HUES64 (cell line): Measurements from ENCODE around the gene ZBTB42.

ENCODE experiments used
- H3K27ac ChIP-seq: 2 replicates; pipeline ENCODE4 v1.7.0; 2013; ENCODE audit warnings: low read depth, low read length, inconsistent platforms
- H3K27me3 ChIP-seq: 2 replicates; pipeline ENCODE4 v1.6.1; 2013; ENCODE audit warnings: mild to moderate bottlenecking, low read length; ENCODE audit not compliant: insufficient read depth
- H3K36me3 ChIP-seq: 2 replicates; pipeline ENCODE4 v1.6.1; 2013; ENCODE audit warnings: mild to moderate bottlenecking, low read length; ENCODE audit not compliant: insufficient read depth
- H3K4me1 ChIP-seq: 2 replicates; pipeline ENCODE4 v1.6.1; 2013; ENCODE audit warnings: mild to moderate bottlenecking, low read length, moderate library complexity; ENCODE audit not compliant: insufficient read depth
- H3K4me3 ChIP-seq: 2 replicates; pipeline ENCODE4 v1.5.1; 2013; ENCODE audit warnings: mild to moderate bottlenecking, low read length, moderate library complexity
- H3K9ac ChIP-seq: 2 replicates; pipeline ENCODE4 v1.6.1; 2013; ENCODE audit warnings: mild to moderate bottlenecking, low read depth, low read length
- H3K9me3 ChIP-seq: 2 replicates; pipeline ENCODE4 v1.6.1; 2013; ENCODE audit warnings: low read depth, low read length; ENCODE audit not compliant: insufficient read depth
- WGBS: fragments of 150-250, 120-280 bp; methylation state at CpG from one replicate; pipeline ENCODE4 v1.1.7; 2013; ENCODE audit warnings: missing lambda C conversion rate; 5-methylcytosine and 5-hydroxymethylcytosine counted together

Gene ZBTB42

GRCh38 chr14:104784846-104785707 lies 15.8 kb upstream of the ZBTB42 start:
- Histone ChIP-seq H3K27me3 (no peaks in the 10 kb centered on the region), H3K4me3 (no peak overlapping the region), H3K9ac (peak overlapping the region; percentile 20; the same call in 1 of the 2 replicates), H3K36me3 (peaks cover 16% of the 10 kb centered on the region), H3K27ac (no peak overlapping the region), H3K4me1 (no peaks in the 10 kb centered on the region), H3K9me3 (no peaks in the 10 kb centered on the region)
- WGBS: 95% methylated on average over 36 of the region's 36 CpGs

- Histone ChIP-seq H3K27ac (no peak overlapping the region), H3K4me1 (no peaks in the 10 kb centered on the region), H3K9me3 (no peaks in the 10 kb centered on the region), H3K9ac (0 out of 2 replicates have a peak overlapping the region, but pooled peaks have one; percentile 20), H3K36me3 (peaks cover 21% of the 10 kb centered on the region), H3K4me3 (no peak overlapping the region), H3K27me3 (no peaks in the 10 kb centered on the region)
- 96% methylated on average over 13 of the region's 13 CpGs for WGBS
Measured at GRCh38 chr14:104785708-104786080, 15.2 kb upstream of the ZBTB42 start.

- H3K4me3 ChIP-seq: no peak overlapping the region
- H3K27ac ChIP-seq: no peak overlapping the region
- H3K4me1 ChIP-seq: no peaks in the 10 kb centered on the region
- H3K9ac ChIP-seq: no peak overlapping the region
- no peaks in the 10 kb centered on the region for H3K9me3 ChIP-seq
- H3K27me3 ChIP-seq: no peaks in the 10 kb centered on the region
- WGBS: 93% methylated on average over 12 of the region's 14 CpGs
- peaks cover 25% of the 10 kb centered on the region for H3K36me3 ChIP-seq
Measured at GRCh38 chr14:104786091-104786586, 14.8 kb upstream of the ZBTB42 start.

- Histone ChIP-seq H3K4me1 (no peaks in the 10 kb centered on the region), H3K27me3 (no peaks in the 10 kb centered on the region), H3K4me3 (no peak overlapping the region), H3K9ac (no peak overlapping the region), H3K9me3 (no peaks in the 10 kb centered on the region), H3K36me3 (peaks cover 34% of the 10 kb centered on the region), H3K27ac (no peak overlapping the region)
- WGBS: 95% methylated on average over 30 of the region's 30 CpGs
Measured at GRCh38 chr14:104786726-104787675, 13.9 kb upstream of the ZBTB42 start.

GRCh38 chr14:104787736-104788135 lies 13.2 kb upstream of the ZBTB42 start:
- no peak overlapping the region for H3K27ac ChIP-seq
- no peaks in the 10 kb centered on the region for H3K9me3 ChIP-seq
- no peak overlapping the region for H3K4me3 ChIP-seq
- H3K9ac ChIP-seq: no peak overlapping the region
- H3K4me1 ChIP-seq: no peaks in the 10 kb centered on the region
- H3K27me3 ChIP-seq: no peaks in the 10 kb centered on the region
- peaks cover 38% of the 10 kb centered on the region for H3K36me3 ChIP-seq
- WGBS: 98% methylated on average over 7 of the region's 7 CpGs

- Histone ChIP-seq H3K27me3 (no peaks in the 10 kb centered on the region), H3K9me3 (no peaks in the 10 kb centered on the region), H3K27ac (no peak overlapping the region), H3K9ac (no peak overlapping the region), H3K4me1 (no peaks in the 10 kb centered on the region), H3K36me3 (peaks cover 38% of the 10 kb centered on the region), H3K4me3 (no peak overlapping the region)
- WGBS: 93% methylated on average over 14 of the region's 14 CpGs
Measured at GRCh38 chr14:104788161-104788818, 12.6 kb upstream of the ZBTB42 start.

GRCh38 chr14:104788873-104789663 lies 11.8 kb upstream of the ZBTB42 start:
- Histone ChIP-seq H3K27me3 (0 out of 2 replicates have a peak, but pooled peaks cover under 1% of the 10 kb centered on the region), H3K9me3 (no peaks in the 10 kb centered on the region), H3K4me1 (peaks cover 7% of the 10 kb centered on the region), H3K4me3 (no peak overlapping the region), H3K9ac (no peak overlapping the region), H3K36me3 (peaks cover 38% of the 10 kb centered on the region), H3K27ac (no peak overlapping the region)
- 93% methylated on average over 39 of the region's 39 CpGs for WGBS

GRCh38 chr14:104789752-104790743 lies 10.9 kb upstream of the ZBTB42 start:
- Histone ChIP-seq H3K4me1 (peaks cover 9% of the 10 kb centered on the region), H3K36me3 (peaks cover 38% of the 10 kb centered on the region), H3K27ac (no peak overlapping the region), H3K27me3 (0 out of 2 replicates have a peak, but pooled peaks cover 4% of the 10 kb centered on the region), H3K9ac (no peak overlapping the region), H3K9me3 (no peaks in the 10 kb centered on the region), H3K4me3 (no peak overlapping the region)
- 93% methylated on average over 30 of the region's 31 CpGs for whole genome bisulfite sequencing

GRCh38 chr14:104791425-104791824 lies 9.5 kb upstream of the ZBTB42 start:
- H3K9ac ChIP-seq: no peak overlapping the region
- peaks cover 38% of the 10 kb centered on the region for H3K36me3 ChIP-seq
- no peak overlapping the region for H3K4me3 ChIP-seq
- no peak overlapping the region for H3K27ac ChIP-seq
- peaks cover 15% of the 10 kb centered on the region for H3K4me1 ChIP-seq
- no peaks in the 10 kb centered on the region for H3K9me3 ChIP-seq
- WGBS: 92% methylated on average over 9 of the region's 9 CpGs
- peaks cover 11% of the 10 kb centered on the region for H3K27me3 ChIP-seq
